ENCODE measurements around the gene LEP. TPM values are rescaled to one million over a fixed set of nuclear protein-coding genes. Genes with fewer than 3 reads are reported as not detected.
A peak's percentile ranks its signal among the peaks of the same experiment; 100 is the strongest.

The LEP gene
- not detected in 2 replicates for total RNA-seq

- peaks cover 16% of the 10 kb centered on the region for H3K9me3 Mint-ChIP-seq
- H3K27me3 Mint-ChIP-seq = peaks cover 5% of the 10 kb centered on the region
- H3K36me3 Mint-ChIP-seq (ENCODE audit: low read depth) = peaks cover 3% of the 10 kb centered on the region
- no peak within 1 kb of the TSS for H3K4me3 Mint-ChIP-seq
- H3K4me1 Mint-ChIP-seq = peaks cover 9% of the 10 kb centered on the region
- no peak within 1 kb of the TSS for H3K27ac Mint-ChIP-seq
- intact Hi-C loops (cut with micrococcal nuclease) = no loop called here
- no peak for DNase-seq
These were observed at the start of gene LEP for GRCh38 chr7:128240696-128241386. Gene LEP, plus strand, starts transcription at chr7:128241278. Its CDS starts 10,741 bp downstream, at chr7:128252019.

- H3K27me3 Mint-ChIP-seq = peaks cover 9% of the 10 kb centered on the region
- intact Hi-C loops (cut with micrococcal nuclease) = no loop called here
These were observed 48.5 kb upstream of the LEP start for GRCh38 chr7:128192497-128193142.

GRCh38 chr7:128194533-128195282 is 46.4 kb upstream of the LEP start:
- Mint-ChIP-seq H3K27me3 (peaks cover 14% of the 10 kb centered on the region), H3K4me1 (no peaks in the 10 kb centered on the region), H3K9me3 (peaks cover 17% of the 10 kb centered on the region), H3K27ac (no peak overlapping the region), H3K36me3 (ENCODE audit: low read depth) (peaks cover 6% of the 10 kb centered on the region), H3K4me3 (no peak overlapping the region)
- no peak for DNase-seq
- intact Hi-C loops (cut with micrococcal nuclease) = no loop called here

More at GRCh38 chr7:128192497-128193142, 48.5 kb upstream of the LEP start:
- H3K4me1 Mint-ChIP-seq = no peaks in the 10 kb centered on the region
- H3K9me3 Mint-ChIP-seq = peaks cover 17% of the 10 kb centered on the region
- DNase-seq = no peak
- no peak overlapping the region for H3K27ac Mint-ChIP-seq
- peaks cover 6% of the 10 kb centered on the region for H3K36me3 Mint-ChIP-seq (ENCODE audit: low read depth)
- no peak overlapping the region for H3K4me3 Mint-ChIP-seq

- peaks cover 17% of the 10 kb centered on the region for H3K9me3 Mint-ChIP-seq
- no peak overlapping the region for H3K27ac Mint-ChIP-seq
- no peak overlapping the region for H3K4me3 Mint-ChIP-seq
- intact Hi-C loops (cut with micrococcal nuclease) = no loop called here
- H3K36me3 Mint-ChIP-seq (ENCODE audit: low read depth) = peaks cover 6% of the 10 kb centered on the region
- peaks cover 9% of the 10 kb centered on the region for H3K4me1 Mint-ChIP-seq
- H3K27me3 Mint-ChIP-seq = peaks cover 36% of the 10 kb centered on the region
- no peak for DNase-seq
These were observed 43.5 kb upstream of the LEP start for GRCh38 chr7:128197589-128197988.

GRCh38 chr7:128197989-128198580 is 43.0 kb upstream of the LEP start:
- no peak for DNase-seq
- no peak overlapping the region for H3K27ac Mint-ChIP-seq
- H3K36me3 Mint-ChIP-seq (ENCODE audit: low read depth) = peaks cover 6% of the 10 kb centered on the region
- peaks cover 17% of the 10 kb centered on the region for H3K9me3 Mint-ChIP-seq
- H3K4me3 Mint-ChIP-seq = no peak overlapping the region
- intact Hi-C loops (cut with micrococcal nuclease) = no loop called here
- H3K4me1 Mint-ChIP-seq = peaks cover 9% of the 10 kb centered on the region
- peaks cover 41% of the 10 kb centered on the region for H3K27me3 Mint-ChIP-seq

GRCh38 chr7:128200376-128200775 is 40.7 kb upstream of the LEP start:
- Mint-ChIP-seq H3K36me3 (ENCODE audit: low read depth) (no peaks in the 10 kb centered on the region), H3K9me3 (peaks cover 3% of the 10 kb centered on the region), H3K4me1 (peaks cover 9% of the 10 kb centered on the region), H3K27ac (no peak overlapping the region), H3K27me3 (peaks cover 54% of the 10 kb centered on the region), H3K4me3 (no peak overlapping the region)
- DNase-seq = no peak
- intact Hi-C loops (cut with micrococcal nuclease) = no loop called here

GRCh38 chr7:128201067-128201689 is 39.9 kb upstream of the LEP start:
- intact Hi-C loops (cut with micrococcal nuclease) = no loop called here
- Mint-ChIP-seq H3K4me3 (peak overlapping the region; percentile 34), H3K27ac (no peak overlapping the region), H3K4me1 (peaks cover 9% of the 10 kb centered on the region), H3K9me3 (peaks cover 3% of the 10 kb centered on the region), H3K27me3 (peaks cover 57% of the 10 kb centered on the region), H3K36me3 (ENCODE audit: low read depth) (no peaks in the 10 kb centered on the region)
- no peak for DNase-seq

GRCh38 chr7:128201690-128202085 is 39.4 kb upstream of the LEP start:
- peaks cover 55% of the 10 kb centered on the region for H3K27me3 Mint-ChIP-seq
- peak overlapping the region; percentile 34 for H3K4me3 Mint-ChIP-seq
- intact Hi-C loops (cut with micrococcal nuclease) = no loop called here
- no peak overlapping the region for H3K27ac Mint-ChIP-seq
- DNase-seq = no peak
- peaks cover 9% of the 10 kb centered on the region for H3K4me1 Mint-ChIP-seq
- H3K9me3 Mint-ChIP-seq = peaks cover 2% of the 10 kb centered on the region
- no peaks in the 10 kb centered on the region for H3K36me3 Mint-ChIP-seq (ENCODE audit: low read depth)

- Mint-ChIP-seq H3K4me3 (no peak overlapping the region), H3K9me3 (no peaks in the 10 kb centered on the region), H3K36me3 (ENCODE audit: low read depth) (no peaks in the 10 kb centered on the region), H3K4me1 (peaks cover 9% of the 10 kb centered on the region), H3K27ac (no peak overlapping the region), H3K27me3 (peaks cover 55% of the 10 kb centered on the region)
- no peak for DNase-seq
- intact Hi-C loops (cut with micrococcal nuclease) = no loop called here
These were observed 38.7 kb upstream of the LEP start for GRCh38 chr7:128202287-128202957.

GRCh38 chr7:128203047-128203491 is 38.0 kb upstream of the LEP start:
- no peak for DNase-seq
- intact Hi-C loops (cut with micrococcal nuclease) = no loop called here
- Mint-ChIP-seq H3K9me3 (no peaks in the 10 kb centered on the region), H3K27ac (no peak overlapping the region), H3K4me1 (peaks cover 9% of the 10 kb centered on the region), H3K27me3 (peaks cover 55% of the 10 kb centered on the region), H3K4me3 (no peak overlapping the region), H3K36me3 (ENCODE audit: low read depth) (no peaks in the 10 kb centered on the region)

- intact Hi-C loops (cut with micrococcal nuclease) = no loop called here
- Mint-ChIP-seq H3K27me3 (peaks cover 55% of the 10 kb centered on the region), H3K4me1 (peaks cover 9% of the 10 kb centered on the region), H3K4me3 (no peak overlapping the region), H3K36me3 (ENCODE audit: low read depth) (no peaks in the 10 kb centered on the region), H3K27ac (no peak overlapping the region), H3K9me3 (no peaks in the 10 kb centered on the region)
- no peak for DNase-seq
These were observed 37.3 kb upstream of the LEP start for GRCh38 chr7:128203710-128204214.

- no peak for DNase-seq
- intact Hi-C loops (cut with micrococcal nuclease) = no loop called here
- Mint-ChIP-seq H3K27ac (no peak overlapping the region), H3K9me3 (no peaks in the 10 kb centered on the region), H3K4me1 (peaks cover 9% of the 10 kb centered on the region), H3K27me3 (peaks cover 50% of the 10 kb centered on the region), H3K4me3 (no peak overlapping the region), H3K36me3 (ENCODE audit: low read depth) (no peaks in the 10 kb centered on the region)
These were observed 36.6 kb upstream of the LEP start for GRCh38 chr7:128204455-128204854.

GRCh38 chr7:128205068-128205467 is 36.0 kb upstream of the LEP start:
- no peak overlapping the region for H3K4me3 Mint-ChIP-seq
- DNase-seq = no peak
- H3K4me1 Mint-ChIP-seq = peaks cover 9% of the 10 kb centered on the region
- H3K36me3 Mint-ChIP-seq (ENCODE audit: low read depth) = no peaks in the 10 kb centered on the region
- no peaks in the 10 kb centered on the region for H3K9me3 Mint-ChIP-seq
- H3K27ac Mint-ChIP-seq = no peak overlapping the region
- intact Hi-C loops (cut with micrococcal nuclease) = no loop called here
- peaks cover 49% of the 10 kb centered on the region for H3K27me3 Mint-ChIP-seq

All from activated CD4-positive, alpha-beta T cell treated with anti-CD3 and anti-CD28 coated beads, Interleukin-2, amount 10 ng/mL, durations not matched to agents 24 days and 14 days (primary cell).